ENCODE measurements around the gene FAM210B. TPM values are rescaled to one million over a fixed set of nuclear protein-coding genes. Genes with fewer than 3 reads are reported as not detected.

Gene FAM210B
- total and polyA plus RNA-seq, 2 experiments from 2014 or later: 15.4 to 16.2 TPM

GRCh38 chr20:56352345-56353055 lies 6.3 kb upstream of the FAM210B start:
- no peaks in the 10 kb centered on the region for H3K36me3 ChIP-seq (ENCODE audit: insufficient read depth)
- Mint-ChIP-seq H3K9me3 (no peaks in the 10 kb centered on the region), H3K4me1 (peaks cover 14% of the 10 kb centered on the region), H3K27me3 (ENCODE audit: insufficient read depth, low read depth, poor library complexity) (peaks cover 12% of the 10 kb centered on the region), H3K36me3 (ENCODE audit: low read depth) (no peaks in the 10 kb centered on the region), H3K4me3 (no peak overlapping the region), H3K27ac (no peak overlapping the region)
- H3K79me2 ChIP-seq (replicated peaks; ENCODE audit: insufficient read depth): no peaks in the 10 kb centered on the region
- H3K9me2 ChIP-seq (ENCODE audit: insufficient read depth): no peaks in the 10 kb centered on the region
- ATAC-seq (no peak), DNase-seq (ENCODE audit: low spot score) (no peak)
- no peak overlapping the region for H3K4me3 ChIP-seq
- no peaks in the 10 kb centered on the region for H3F3A ChIP-seq (replicated peaks; ENCODE audit: low read depth)
- TF ChIP-seq POLR2AphosphoS5 (IDR thresholded peaks at IDR 0.05; ENCODE audit: low read depth) (no peak), EZH2phosphoT487 (IDR thresholded peaks at IDR 0.05; ENCODE audit: unreplicated experiment) (no peak)
- no peak overlapping the region for H3K4me2 ChIP-seq
- H3K4me1 ChIP-seq (ENCODE audit: insufficient read depth): peaks cover 15% of the 10 kb centered on the region
- no peak overlapping the region for H2AFZ ChIP-seq
- peaks cover 26% of the 10 kb centered on the region; the same call in 1 of the 2 replicates for H3K27me3 ChIP-seq (ENCODE audit: insufficient read depth)
- no peaks in the 10 kb centered on the region for H4K20me1 ChIP-seq (replicated peaks; ENCODE audit: insufficient read depth)
- no peak overlapping the region for H3K27ac ChIP-seq (ENCODE audit: low read depth)

GRCh38 chr20:56353356-56353755 lies 5.4 kb upstream of the FAM210B start:
- Mint-ChIP-seq H3K27me3 (ENCODE audit: insufficient read depth, low read depth, poor library complexity) (peaks cover 8% of the 10 kb centered on the region), H3K4me3 (no peak overlapping the region), H3K4me1 (peaks cover 6% of the 10 kb centered on the region), H3K9me3 (no peaks in the 10 kb centered on the region; the same call in 2 of the 3 replicates), H3K36me3 (ENCODE audit: low read depth) (no peaks in the 10 kb centered on the region), H3K27ac (no peak overlapping the region)
- Histone ChIP-seq H3K4me2 (no peak overlapping the region), H3K4me1 (ENCODE audit: insufficient read depth) (peaks cover 11% of the 10 kb centered on the region), H3K79me2 (replicated peaks; ENCODE audit: insufficient read depth) (no peaks in the 10 kb centered on the region), H3K9me2 (ENCODE audit: insufficient read depth) (no peaks in the 10 kb centered on the region), H3K36me3 (ENCODE audit: insufficient read depth) (no peaks in the 10 kb centered on the region), H3K27ac (ENCODE audit: low read depth) (no peak overlapping the region), H3K27me3 (ENCODE audit: insufficient read depth) (peaks cover 20% of the 10 kb centered on the region; the same call in 1 of the 2 replicates), H2AFZ (no peak overlapping the region), H3K4me3 (no peak overlapping the region), H4K20me1 (replicated peaks; ENCODE audit: insufficient read depth) (no peaks in the 10 kb centered on the region), H3F3A (replicated peaks; ENCODE audit: low read depth) (no peaks in the 10 kb centered on the region)
- no peak for ATAC-seq
- DNase-seq (ENCODE audit: low spot score): no peak
- TF ChIP-seq CREB1 (CRISPR knock-in tag; IDR thresholded peaks at IDR 0.05; ENCODE audit: low read depth) (no peak), EZH2 (IDR thresholded peaks at IDR 0.05; ENCODE audit: low read depth, unreplicated experiment) (no peak), ZNF114 (CRISPR knock-in tag; IDR thresholded peaks at IDR 0.05) (no peak), ZNF331 (CRISPR knock-in tag; IDR thresholded peaks at IDR 0.05; ENCODE audit: low read depth) (no peak), STAT1 (IDR thresholded peaks at IDR 0.05; ENCODE audit: unreplicated experiment) (no peak), ZNF462 (CRISPR knock-in tag; IDR thresholded peaks at IDR 0.05) (no peak), JUNB (IDR thresholded peaks at IDR 0.05; ENCODE audit: unreplicated experiment) (no peak), EZH2phosphoT487 (IDR thresholded peaks at IDR 0.05; ENCODE audit: unreplicated experiment) (no peak), POLR2AphosphoS5 (IDR thresholded peaks at IDR 0.05; ENCODE audit: low read depth) (no peak)
- TF ChIP-seq, protein P1, sequence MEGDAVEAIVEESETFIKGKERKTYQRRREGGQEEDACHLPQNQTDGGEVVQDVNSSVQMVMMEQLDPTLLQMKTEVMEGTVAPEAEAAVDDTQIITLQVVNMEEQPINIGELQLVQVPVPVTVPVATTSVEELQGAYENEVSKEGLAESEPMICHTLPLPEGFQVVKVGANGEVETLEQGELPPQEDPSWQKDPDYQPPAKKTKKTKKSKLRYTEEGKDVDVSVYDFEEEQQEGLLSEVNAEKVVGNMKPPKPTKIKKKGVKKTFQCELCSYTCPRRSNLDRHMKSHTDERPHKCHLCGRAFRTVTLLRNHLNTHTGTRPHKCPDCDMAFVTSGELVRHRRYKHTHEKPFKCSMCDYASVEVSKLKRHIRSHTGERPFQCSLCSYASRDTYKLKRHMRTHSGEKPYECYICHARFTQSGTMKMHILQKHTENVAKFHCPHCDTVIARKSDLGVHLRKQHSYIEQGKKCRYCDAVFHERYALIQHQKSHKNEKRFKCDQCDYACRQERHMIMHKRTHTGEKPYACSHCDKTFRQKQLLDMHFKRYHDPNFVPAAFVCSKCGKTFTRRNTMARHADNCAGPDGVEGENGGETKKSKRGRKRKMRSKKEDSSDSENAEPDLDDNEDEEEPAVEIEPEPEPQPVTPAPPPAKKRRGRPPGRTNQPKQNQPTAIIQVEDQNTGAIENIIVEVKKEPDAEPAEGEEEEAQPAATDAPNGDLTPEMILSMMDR (conservative IDR thresholded peaks at IDR 0.05; ENCODE audit: low read depth in 2 of 2): no peak
